ENCODE measurements around the gene MCF2L.
"Not testable (repeated sequence)": the region's sequence is repeated elsewhere in the genome, so short reads cannot be mapped to it uniquely, and the experiment has no call there.

The MCF2L gene

GRCh38 chr13:113015826-113016525 lies 47.0 kb downstream of the MCF2L start:
- DNase-seq (ENCODE audit: low read depth, low spot score), result no peak

GRCh38 chr13:113016526-113017295 lies 47.7 kb downstream of the MCF2L start:
- DNase-seq (ENCODE audit: low read depth, low spot score), result no peak

- no peak for DNase-seq (ENCODE audit: low read depth, low spot score)
Observed at GRCh38 chr13:113017506-113018215, 48.6 kb downstream of the MCF2L start.

GRCh38 chr13:113018676-113019465 lies 49.9 kb downstream of the MCF2L start:
- DNase-seq (ENCODE audit: low read depth, low spot score), result no peak

GRCh38 chr13:113020323-113021080 lies 51.5 kb downstream of the MCF2L start:
- DNase-seq (ENCODE audit: low read depth, low spot score), result no peak

GRCh38 chr13:113021391-113021790 lies 52.4 kb downstream of the MCF2L start:
- DNase-seq (ENCODE audit: low read depth, low spot score), result no peak

GRCh38 chr13:113021811-113022210 lies 52.8 kb downstream of the MCF2L start:
- no peak for DNase-seq (ENCODE audit: low read depth, low spot score)

- no peak for DNase-seq (ENCODE audit: low read depth, low spot score)
Observed at GRCh38 chr13:113022391-113022744, 53.4 kb downstream of the MCF2L start.

- DNase-seq (ENCODE audit: low read depth, low spot score), result peak; percentile 50
Observed at GRCh38 chr13:113022745-113023574, 53.9 kb downstream of the MCF2L start.

- no peak for DNase-seq (ENCODE audit: low read depth, low spot score)
Observed at GRCh38 chr13:113023694-113024430, 54.8 kb downstream of the MCF2L start.

GRCh38 chr13:113024466-113024865 lies 55.5 kb downstream of the MCF2L start:
- DNase-seq (ENCODE audit: low read depth, low spot score), result no peak

- DNase-seq (ENCODE audit: low read depth, low spot score), result no peak
Observed at GRCh38 chr13:113026391-113026910, 57.4 kb downstream of the MCF2L start.

- no peak for DNase-seq (ENCODE audit: low read depth, low spot score)
Observed at GRCh38 chr13:113027095-113027494, 58.1 kb downstream of the MCF2L start.

GRCh38 chr13:113027566-113027965 lies 58.6 kb downstream of the MCF2L start:
- no peak for DNase-seq (ENCODE audit: low read depth, low spot score)

- DNase-seq (ENCODE audit: low read depth, low spot score), result no peak
Observed at GRCh38 chr13:113028336-113029060, 59.5 kb downstream of the MCF2L start.

GRCh38 chr13:113029061-113029445 lies 60.0 kb downstream of the MCF2L start:
- no peak for DNase-seq (ENCODE audit: low read depth, low spot score)

- no peak for DNase-seq (ENCODE audit: low read depth, low spot score)
Observed at GRCh38 chr13:113029487-113030258, 60.7 kb downstream of the MCF2L start.

- DNase-seq (ENCODE audit: low read depth, low spot score), result not testable (repeated sequence)
Observed at GRCh38 chr13:113030259-113030640, 61.2 kb downstream of the MCF2L start.

Measured in iPS DF 19.7 (cell line).